ENCODE data around the gene TMEM163.

GRCh38 chr2:134667081-134667480, 51.7 kb downstream of the TMEM163 start:
- no peak for TF ChIP-seq POLR2A (IDR thresholded peaks at IDR 0.05; ENCODE audit: low read depth, low read length)
- no peak for TF ChIP-seq POLR2AphosphoS5 (IDR thresholded peaks at IDR 0.05; ENCODE audit: low read depth, low read length)
- no peak for TF ChIP-seq PAX5 (IDR thresholded peaks at IDR 0.05; ENCODE audit: insufficient read depth, low read length, severe bottlenecking)
- TF ChIP-seq TAF1 (IDR thresholded peaks at IDR 0.05; ENCODE audit: low read depth, low read length): no peak
